PC-3 (cell line): Measurements from ENCODE around the gene GFPT2. TPM values are rescaled to one million over a fixed set of nuclear protein-coding genes. Genes with fewer than 3 reads are reported as not detected.
A peak's percentile ranks its signal among the peaks of the same experiment; 100 is the strongest.

Experiments used
- ATAC-seq: fragments of 200-7000 bp; cut with Tn5 transposase; 2 replicates; pipeline ENCODE4 v1.9.1; 2020; ENCODE audit warnings: mild to moderate bottlenecking, moderate library complexity
- BruUV-seq: library from RNA; stranded (reverse); fragments of 400-500 nt; replicated peaks from 2 replicates; lab custom pipeline; 2021; lab: Mats Ljungman, UMichigan
- CTCF ChIA-PET: fragments of 300-600 bp; sonication (Branson Sonifier 250); formaldehyde crosslinking; loops from one replicate; lab custom pipeline; 2022; ENCODE audit warnings: antibody characterized with exemption; lab: Charles Lee
- POLR2A ChIA-PET: fragments of 300-600 bp; sonication (Branson Sonifier 250); formaldehyde crosslinking; loops from one replicate; lab custom pipeline; 2022; ENCODE audit warnings: antibody characterized with exemption; ENCODE audit not compliant: unreplicated experiment; lab: Charles Lee
- DNase-seq: peaks from one replicate; pipeline ENCODE4 v3.0.0-alpha.2; 2015
- H2AFZ ChIP-seq: fragments of 300-600 bp; sonication (generic); 2 replicates; pipeline ENCODE4 v1.6.0; 2016; ENCODE audit warnings: antibody characterized with exemption, low read length
- H3F3A ChIP-seq: fragments of 300-600 bp; sonication (generic); one replicate; pipeline ENCODE4 v1.6.0; 2017; ENCODE audit warnings: antibody characterized with exemption, low read length, control low read depth, mild to moderate bottlenecking; ENCODE audit not compliant: unreplicated experiment
- H3K27ac ChIP-seq: fragments of 300-600 bp; sonication (generic); 2 replicates; pipeline ENCODE4 v1.5.1; 2016; ENCODE audit warnings: mild to moderate bottlenecking, low read length
- H3K27me3 ChIP-seq: fragments of 300-600 bp; sonication (generic); 2 replicates; pipeline ENCODE4 v1.6.1; 2016; ENCODE audit warnings: low read length, mixed read lengths
- H3K36me3 ChIP-seq: fragments of 300-600 bp; sonication (generic); 2 replicates; pipeline ENCODE4 v1.6.1; 2016; ENCODE audit warnings: low read depth, mixed run types, low read length, mixed read lengths
- H3K4me1 ChIP-seq: fragments of 300-600 bp; sonication (generic); 2 replicates; pipeline ENCODE4 v1.5.1; 2016; ENCODE audit warnings: low read length; ENCODE audit not compliant: insufficient read depth
- H3K4me2 ChIP-seq: fragments of 300-600 bp; sonication (generic); 2 replicates; pipeline ENCODE4 v1.6.0; 2016; ENCODE audit warnings: low read length
- H3K4me3 ChIP-seq: fragments of 300-600 bp; sonication (generic); 2 replicates; pipeline ENCODE4 v1.5.1; 2016; ENCODE audit warnings: mild to moderate bottlenecking, low read length, mixed read lengths
- H3K79me2 ChIP-seq: fragments of 300-600 bp; sonication (generic); 2 replicates; pipeline ENCODE4 v1.6.1; 2017; ENCODE audit warnings: low read length, mixed read lengths
- H3K9ac ChIP-seq: fragments of 300-600 bp; sonication (generic); 2 replicates; pipeline ENCODE4 v1.6.0; 2016; ENCODE audit warnings: mild to moderate bottlenecking, low read length
- H3K9me2 ChIP-seq: fragments of 300-600 bp; sonication (generic); replicated peaks from 2 replicates; pipeline ENCODE4 v1.6.1; 2016; ENCODE audit warnings: mixed run types, low read length, mixed read lengths
- H3K9me3 ChIP-seq: fragments of 300-600 bp; sonication (generic); 2 replicates; pipeline ENCODE4 v1.6.1; 2016; ENCODE audit warnings: low read length, mixed read lengths
- H4K20me1 ChIP-seq: fragments of 300-600 bp; sonication (generic); 2 replicates; pipeline ENCODE4 v1.6.1; 2016; ENCODE audit warnings: low read length, mixed read lengths
- CTCF ChIP-seq: fragments of 300-600 bp; sonication (generic); conservative IDR thresholded peaks from 2 replicates; pipeline ENCODE4 v1.5.1; 2017; ENCODE audit warnings: antibody characterized with exemption, low read depth, mild to moderate bottlenecking, low read length
- EZH2 ChIP-seq: fragments of 300-600 bp; sonication (generic); IDR thresholded peaks from one replicate; pipeline ENCODE4 v1.6.1; 2017; ENCODE audit warnings: antibody characterized with exemption, mild to moderate bottlenecking, low read length; ENCODE audit not compliant: unreplicated experiment
- EZH2phosphoT487 ChIP-seq: fragments of 300-600 bp; sonication (generic); IDR thresholded peaks from 2 replicates; pipeline ENCODE4 v1.6.1; 2018; ENCODE audit warnings: mild to moderate bottlenecking, antibody characterized with exemption, low read length, borderline replicate concordance
- intact Hi-C: fragments of 100-400 bp; cut with micrococcal nuclease; formaldehyde crosslinking; loops from 2 replicates; pipeline ENCODE4 v1.9.0; 2023
- total RNA-seq: library from RNA; depleted of rRNA; stranded (reverse); fragments of >200 nt; gene quantifications from 2 replicates; pipeline ENCODE4 v1.2.3, GENCODE V29; 2014

The GFPT2 gene
- total RNA-seq, 1 experiment from 2014 or later = 2.2 TPM

- peaks cover 3% of the 10 kb centered on the region for H3F3A ChIP-seq
- peaks cover 43% of the 10 kb centered on the region for H3K4me1 ChIP-seq
- intact Hi-C loops = loop anchor here (2.0 to 5.0 kb wide), 2 partner anchors 39 to 141 kb away; partner anchors contain the start of gene MAPK9
- ChIA-PET POLR2A (no interaction called here), CTCF (interaction anchor here (0.5 to 0.8 kb wide), 4 partner anchors 37 to 101 kb away, joined by 3 to 6 read pairs (median 5); no protein-coding TSS in a partner anchor)
- BruUV-seq = no TSS peak
- no peak for ATAC-seq
- no peak overlapping the region for H2AFZ ChIP-seq
- H3K4me2 ChIP-seq = peak overlapping the region; percentile 85
- no peaks in the 10 kb centered on the region for H3K36me3 ChIP-seq
- H3K9ac ChIP-seq = peak overlapping the region; percentile 70
- H3K27ac ChIP-seq = peak overlapping the region; percentile 92
- no peaks in the 10 kb centered on the region for H3K27me3 ChIP-seq
- no peak for TF ChIP-seq EZH2phosphoT487
- TF ChIP-seq EZH2 = no peak
- H3K4me3 ChIP-seq = peak overlapping the region; percentile 26; the same call in 1 of the 2 replicates
- no peak for DNase-seq
- H3K9me2 ChIP-seq = no peaks in the 10 kb centered on the region
- no peaks in the 10 kb centered on the region for H4K20me1 ChIP-seq
- no peaks in the 10 kb centered on the region for H3K79me2 ChIP-seq
- H3K9me3 ChIP-seq = no peaks in the 10 kb centered on the region
Measured at GRCh38 chr5:180331647-180331950, 21.5 kb downstream of the GFPT2 start.

- Histone ChIP-seq H3K27ac (peak overlapping the region; percentile 92), H2AFZ (no peak overlapping the region), H3K79me2 (no peaks in the 10 kb centered on the region), H3K36me3 (no peaks in the 10 kb centered on the region), H3K4me2 (peak overlapping the region; percentile 85), H3K9me3 (no peaks in the 10 kb centered on the region), H3K4me1 (peaks cover 43% of the 10 kb centered on the region), H3K9me2 (no peaks in the 10 kb centered on the region), H3K27me3 (no peaks in the 10 kb centered on the region), H4K20me1 (no peaks in the 10 kb centered on the region), H3K4me3 (peak overlapping the region; percentile 53), H3F3A (peaks cover 3% of the 10 kb centered on the region), H3K9ac (peak overlapping the region; percentile 70)
- intact Hi-C loops = loop anchor here (2.0 to 5.0 kb wide), 2 partner anchors 38 to 141 kb away; partner anchors contain the start of gene MAPK9
- DNase-seq = peak; percentile 95
- peak; percentile 64 for ATAC-seq
- CTCF ChIA-PET = interaction anchor here (0.5 to 0.8 kb wide), 2 partner anchors 37 to 56 kb away, joined by 3 to 6 read pairs; no protein-coding TSS in a partner anchor
- POLR2A ChIA-PET = no interaction called here
- TF ChIP-seq EZH2 (no peak), CTCF (no peak), EZH2phosphoT487 (no peak)
- no TSS peak for BruUV-seq
Measured at GRCh38 chr5:180330810-180331646, 22.1 kb downstream of the GFPT2 start.

- peak overlapping the region; percentile 53 for H3K4me3 ChIP-seq
- no peaks in the 10 kb centered on the region for H4K20me1 ChIP-seq
- H3K27me3 ChIP-seq = no peaks in the 10 kb centered on the region
- H3K9me3 ChIP-seq = no peaks in the 10 kb centered on the region
- H2AFZ ChIP-seq = no peak overlapping the region
- peaks cover 3% of the 10 kb centered on the region for H3F3A ChIP-seq
- POLR2A ChIA-PET = no interaction called here
- peak overlapping the region; percentile 92 for H3K27ac ChIP-seq
- CTCF ChIA-PET = no interaction called here
- H3K36me3 ChIP-seq = no peaks in the 10 kb centered on the region
- no peak for ATAC-seq
- no peaks in the 10 kb centered on the region for H3K79me2 ChIP-seq
- peaks cover 43% of the 10 kb centered on the region for H3K4me1 ChIP-seq
- no peak for DNase-seq
- H3K4me2 ChIP-seq = peak overlapping the region; percentile 85
- no TSS peak for BruUV-seq
- H3K9ac ChIP-seq = peak overlapping the region; percentile 65
- TF ChIP-seq EZH2phosphoT487 = no peak
- TF ChIP-seq EZH2 = no peak
- no peak for TF ChIP-seq CTCF
- H3K9me2 ChIP-seq = no peaks in the 10 kb centered on the region
- intact Hi-C loops = loop anchor here (2.0 to 5.0 kb wide), 2 partner anchors 37 to 142 kb away; partner anchors contain the start of gene MAPK9
Measured at GRCh38 chr5:180330270-180330648, 22.9 kb downstream of the GFPT2 start.
